Measurements from ENCODE around the gene MED9. TPM values are rescaled to one million over a fixed set of nuclear protein-coding genes. Genes with fewer than 3 reads are reported as not detected.

Gene MED9
- polyA plus RNA-seq, result 6.8 and 11.5 TPM in 2 replicates

DNA sequence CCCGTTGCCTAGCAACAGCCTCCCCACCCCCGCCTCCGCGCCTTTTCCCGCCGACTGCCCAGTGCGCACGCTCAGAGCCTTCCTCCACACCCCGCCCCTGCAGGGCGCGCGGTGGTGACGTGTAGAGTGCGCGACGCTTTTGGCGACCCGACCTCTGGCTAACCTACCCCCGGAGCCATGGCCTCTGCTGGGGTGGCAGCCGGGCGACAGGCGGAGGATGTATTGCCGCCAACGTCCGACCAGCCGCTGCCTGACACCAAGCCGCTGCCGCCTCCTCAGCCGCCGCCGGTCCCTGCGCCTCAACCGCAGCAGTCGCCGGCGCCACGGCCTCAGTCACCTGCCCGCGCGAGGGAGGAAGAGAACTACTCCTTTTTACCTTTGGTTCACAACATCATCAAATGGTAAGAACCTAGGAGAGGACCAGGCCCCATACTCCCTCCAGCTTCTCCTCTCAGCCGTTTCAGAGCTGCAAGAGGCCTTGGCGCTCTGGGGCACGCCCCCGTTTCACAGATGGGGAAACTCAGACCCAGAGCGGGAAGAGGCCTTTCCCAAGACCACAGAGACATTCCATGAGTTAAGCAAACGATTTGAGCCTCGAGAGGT, at the start of gene MED9:
Gene MED9 (plus strand): TSS at position 136 of the 603 bp plus-strand sequence. CDS start 42 bp downstream, at position 178.

DNA sequence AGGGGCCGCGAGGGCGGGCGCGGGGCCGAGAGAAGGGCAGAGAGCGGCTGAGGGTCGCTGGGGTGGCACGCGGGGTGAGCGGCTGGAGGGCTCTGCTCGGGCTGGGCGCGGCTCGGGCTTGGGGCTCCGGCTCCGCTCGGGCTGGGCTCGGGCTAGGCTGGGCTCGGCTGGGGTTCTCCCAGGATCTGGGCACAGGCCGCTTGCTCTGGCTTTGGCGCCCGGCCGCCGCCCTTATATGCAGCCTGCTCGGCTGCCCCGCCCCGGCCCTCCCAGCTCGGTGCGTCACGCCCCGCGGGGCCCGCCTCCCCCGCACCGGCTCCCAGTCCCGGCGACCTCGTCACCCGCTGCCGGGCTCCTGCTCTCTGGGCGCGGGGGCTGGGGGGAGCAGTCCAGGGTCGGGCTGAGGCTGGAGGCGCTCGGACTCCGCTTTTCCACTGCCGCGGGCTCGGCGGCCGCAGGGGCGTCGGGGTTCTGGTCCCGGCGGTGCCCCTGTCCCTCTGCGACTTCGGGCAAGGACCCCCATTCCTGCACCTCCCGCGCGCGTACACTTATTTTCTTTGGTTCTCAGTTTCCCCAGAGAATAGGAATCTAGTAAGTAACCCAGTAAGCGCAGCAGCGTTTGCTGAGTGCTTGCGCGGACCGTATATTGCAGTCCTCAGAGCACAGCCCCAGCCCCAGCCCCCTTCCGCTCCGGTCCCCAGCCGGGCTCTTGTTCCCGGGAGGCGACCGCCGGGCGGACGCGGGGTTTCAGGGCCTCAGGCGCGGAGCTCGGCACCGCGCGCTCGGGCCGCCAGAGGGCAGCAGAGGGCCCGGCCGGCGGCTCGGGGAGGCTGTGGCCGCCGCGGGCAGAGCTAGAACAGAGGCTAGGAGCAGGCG, 19.6 kb downstream of the MED9 start, which contains the start of gene RASD1:
Gene RASD1 (minus strand): TSS at position 207 of the 876 bp plus-strand sequence. CDS start 214 bp downstream, outside the sequence.

Other genes with a start within 250 kb of the MED9 start
- 6.1 and 6.4 TPM in 2 replicates for gene FLCN, start 239.8 kb upstream of the MED9 start, polyA plus RNA-seq
- gene COPS3, start 195.8 kb upstream of the MED9 start, polyA plus RNA-seq, result 117 and 187 TPM in 2 replicates
- gene NT5M, start 173.6 kb upstream of the MED9 start, polyA plus RNA-seq, result 0.78 and 0.98 TPM in 2 replicates
- 32.2 and 55.2 TPM in 2 replicates for gene RASD1, start 19.4 kb downstream of the MED9 start, polyA plus RNA-seq
- gene PEMT, start 114.7 kb downstream of the MED9 start, polyA plus RNA-seq, result 24.1 and 32.7 TPM in 2 replicates
- 0.08 and 0.43 TPM in 2 replicates for gene RAI1, start 204.5 kb downstream of the MED9 start, polyA plus RNA-seq